GM12864 (cell line): Measurements from ENCODE around the gene IRF7.

ENCODE experiments used
- DNase-seq: peaks from one replicate; pipeline ENCODE4 v3.0.0-alpha.2; 2011; ENCODE audit warnings: low read depth
- H3K4me3 ChIP-seq: 2 replicates; pipeline ENCODE4 v1.5.1; 2011; ENCODE audit warnings: mild to moderate bottlenecking, low read depth, low read length, control low read depth
- TF ChIP-seq, protein P1 (sequence below): IDR thresholded peaks from 2 replicates; pipeline ENCODE4 v1.5.1; 2011; ENCODE audit warnings: low read depth, mild to moderate bottlenecking, moderate library complexity, low read length, control low read depth, inconsistent platforms; ENCODE audit errors: missing control alignments

The IRF7 gene

DNA sequence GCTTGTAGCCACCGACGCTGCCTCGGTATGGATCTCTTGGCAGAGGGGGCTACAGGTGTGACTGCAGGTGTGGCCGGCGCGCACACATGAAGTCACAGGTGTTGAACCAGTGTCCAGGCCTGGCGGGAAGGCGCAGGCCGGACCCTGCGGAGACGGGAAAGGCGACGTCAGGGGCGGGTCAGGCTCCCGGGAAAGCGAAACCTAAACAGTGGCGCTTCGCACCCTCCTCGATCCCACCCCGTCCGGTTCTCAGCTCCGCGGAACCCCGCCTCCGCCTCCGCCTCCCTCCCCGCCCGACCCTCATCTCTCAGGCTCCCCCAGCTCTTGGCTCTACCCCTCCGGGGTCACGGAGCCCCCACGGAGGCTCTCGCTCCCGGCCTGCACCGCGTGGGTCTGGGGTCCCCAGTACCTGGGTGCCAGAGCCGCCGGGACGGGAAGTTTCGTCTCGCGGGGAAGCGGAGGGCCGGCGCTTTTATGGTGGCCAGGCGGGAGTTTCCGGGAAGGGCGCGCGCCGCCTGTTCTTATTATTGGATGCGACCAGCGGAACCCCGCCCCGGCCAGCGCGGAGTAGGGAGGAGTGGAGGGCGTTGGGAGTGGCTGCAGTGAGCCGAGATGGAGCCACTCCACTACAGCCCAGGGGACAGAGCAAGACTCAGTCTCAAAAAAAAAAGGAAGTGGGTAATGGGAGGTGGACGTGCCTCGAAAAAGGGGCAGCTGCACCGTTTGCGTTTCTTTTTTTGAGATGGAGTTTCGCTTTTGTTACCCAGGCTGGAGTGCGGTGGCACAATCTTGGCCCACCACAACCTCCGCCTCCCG lies at the start of gene IRF7:
TSS of gene IRF7 (minus strand) at position 447 of the 816 bp plus-strand sequence. CDS start 586 bp downstream, outside the sequence.
- TF ChIP-seq, protein P1, sequence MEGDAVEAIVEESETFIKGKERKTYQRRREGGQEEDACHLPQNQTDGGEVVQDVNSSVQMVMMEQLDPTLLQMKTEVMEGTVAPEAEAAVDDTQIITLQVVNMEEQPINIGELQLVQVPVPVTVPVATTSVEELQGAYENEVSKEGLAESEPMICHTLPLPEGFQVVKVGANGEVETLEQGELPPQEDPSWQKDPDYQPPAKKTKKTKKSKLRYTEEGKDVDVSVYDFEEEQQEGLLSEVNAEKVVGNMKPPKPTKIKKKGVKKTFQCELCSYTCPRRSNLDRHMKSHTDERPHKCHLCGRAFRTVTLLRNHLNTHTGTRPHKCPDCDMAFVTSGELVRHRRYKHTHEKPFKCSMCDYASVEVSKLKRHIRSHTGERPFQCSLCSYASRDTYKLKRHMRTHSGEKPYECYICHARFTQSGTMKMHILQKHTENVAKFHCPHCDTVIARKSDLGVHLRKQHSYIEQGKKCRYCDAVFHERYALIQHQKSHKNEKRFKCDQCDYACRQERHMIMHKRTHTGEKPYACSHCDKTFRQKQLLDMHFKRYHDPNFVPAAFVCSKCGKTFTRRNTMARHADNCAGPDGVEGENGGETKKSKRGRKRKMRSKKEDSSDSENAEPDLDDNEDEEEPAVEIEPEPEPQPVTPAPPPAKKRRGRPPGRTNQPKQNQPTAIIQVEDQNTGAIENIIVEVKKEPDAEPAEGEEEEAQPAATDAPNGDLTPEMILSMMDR: no peak
- H3K4me3 ChIP-seq: peak within 1 kb of the TSS; percentile 96
- peak; percentile 89 for DNase-seq

DNA sequence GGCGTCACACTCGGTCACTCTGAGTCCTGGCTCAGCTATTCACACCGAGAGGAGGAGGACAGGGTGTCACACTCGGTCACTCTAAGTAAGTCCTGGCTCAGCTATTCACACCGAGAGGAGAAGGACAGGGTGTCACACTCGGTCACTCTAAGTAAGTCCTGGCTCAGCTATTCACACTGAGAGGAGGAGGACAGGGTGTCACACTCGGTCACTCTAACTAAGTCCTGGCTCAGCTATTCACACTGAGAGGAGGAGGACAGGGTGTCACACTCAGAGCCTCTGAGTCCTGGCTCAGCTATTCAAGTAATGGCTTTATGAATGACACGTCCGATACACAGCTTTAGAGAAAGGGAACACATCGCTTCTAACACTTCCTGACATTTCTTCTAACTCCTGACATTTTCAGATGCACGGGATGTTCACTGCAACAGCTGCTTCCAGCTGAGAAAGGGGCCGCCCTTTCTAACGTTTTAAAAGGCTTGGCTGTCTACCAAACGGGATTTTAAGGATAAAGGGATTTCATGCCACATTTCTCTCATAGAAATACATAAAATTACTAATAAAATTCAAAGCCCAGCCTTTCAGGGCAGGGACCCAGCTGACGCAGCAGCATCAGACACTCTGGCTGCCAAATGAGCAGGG lies 49.4 kb upstream of the IRF7 start:
- DNase-seq: no peak

DNA sequence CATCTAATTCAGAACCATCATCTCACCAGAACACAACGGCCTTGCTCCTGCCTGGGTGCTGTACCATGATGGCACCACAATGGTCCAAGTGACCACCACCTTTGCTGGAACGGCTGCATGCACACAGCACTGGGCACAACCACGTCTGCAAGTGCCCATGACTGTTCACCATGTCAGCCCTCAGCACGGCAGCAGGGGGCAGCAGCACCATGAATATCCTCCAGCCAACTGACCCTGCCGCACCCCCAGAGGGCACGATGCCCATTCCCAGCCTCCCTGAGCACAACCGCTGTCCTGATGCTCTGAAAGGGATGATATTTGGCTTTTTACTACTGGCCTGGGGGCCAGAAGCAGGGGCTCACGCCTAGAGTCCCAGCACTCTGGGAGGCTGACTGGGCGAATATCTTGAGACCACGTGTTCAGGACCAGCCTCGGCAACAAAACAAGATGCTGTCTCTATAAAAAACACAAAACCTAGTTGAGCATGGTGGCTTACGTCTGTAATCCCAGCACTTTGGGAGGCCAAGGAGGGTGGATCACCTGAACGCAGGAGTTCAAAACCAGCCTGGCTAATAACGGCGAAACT lies 47.0 kb upstream of the IRF7 start:
- no peak overlapping the region for H3K4me3 ChIP-seq
- TF ChIP-seq, protein P1: peak; percentile 81
- DNase-seq: no peak

More for the DNA sequence above, 49.4 kb upstream of the IRF7 start:
- H3K4me3 ChIP-seq: no peak overlapping the region
- TF ChIP-seq, protein P1: no peak

DNA sequence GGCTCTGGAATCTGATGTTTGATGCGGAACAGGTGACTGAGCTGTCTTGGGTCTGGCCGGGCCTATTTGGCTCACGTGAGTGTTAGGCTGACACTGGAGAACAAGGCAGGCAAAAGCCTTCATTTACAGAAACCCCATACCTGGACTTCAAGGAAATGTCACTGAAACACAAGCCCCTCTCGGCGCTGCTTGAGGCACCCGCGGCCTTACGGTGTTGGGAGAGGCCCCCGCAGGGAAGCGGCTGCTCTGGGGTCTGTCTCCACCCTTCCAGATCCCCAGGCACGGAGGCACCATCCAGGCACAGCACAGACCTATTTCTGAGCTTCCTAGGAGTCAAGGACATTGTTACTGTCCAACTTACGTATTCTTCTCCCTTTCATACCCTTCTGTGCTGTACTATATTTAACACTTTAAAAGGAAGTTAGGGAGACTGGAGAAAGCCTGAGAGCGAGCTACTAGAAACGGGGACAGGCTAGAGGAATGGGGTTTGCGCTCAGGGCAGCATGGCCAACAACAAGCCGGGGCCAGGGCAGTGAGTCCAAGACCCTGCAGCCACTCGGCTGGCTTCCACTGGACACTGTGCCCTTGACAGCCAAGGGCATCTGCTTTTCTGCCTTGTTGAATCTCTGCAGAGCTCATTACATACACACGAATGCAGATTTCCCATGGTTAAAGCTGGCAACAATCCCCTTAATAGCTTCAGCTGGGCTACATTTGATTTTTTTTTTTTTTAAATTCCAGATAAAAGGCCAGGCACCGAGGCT lies 45.1 kb upstream of the IRF7 start:
- no peak for DNase-seq
- H3K4me3 ChIP-seq: no peak overlapping the region
- TF ChIP-seq, protein P1: no peak

DNA sequence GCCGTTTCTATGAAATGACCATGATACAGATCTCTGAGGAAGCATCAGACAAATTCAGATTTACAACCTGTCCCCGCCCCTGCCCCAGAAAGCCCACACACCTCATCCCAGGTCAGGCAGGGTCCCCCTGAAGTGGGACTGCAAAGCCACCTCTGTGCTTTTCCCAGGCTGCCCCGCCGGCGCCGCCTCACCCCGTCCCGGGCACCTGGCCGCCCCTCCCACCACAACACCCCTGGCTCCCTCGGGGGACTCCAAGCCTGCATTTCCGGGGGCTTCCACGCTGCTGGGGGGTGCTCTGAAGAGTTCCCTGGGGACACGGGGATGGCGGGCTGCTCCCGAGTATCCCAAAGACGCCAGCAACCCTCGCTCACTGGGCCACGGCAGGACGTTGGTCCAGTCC lies 44.5 kb upstream of the IRF7 start:
- no peak for DNase-seq
- TF ChIP-seq, protein P1: no peak
- no peak overlapping the region; the same call in 1 of the 2 replicates for H3K4me3 ChIP-seq

DNA sequence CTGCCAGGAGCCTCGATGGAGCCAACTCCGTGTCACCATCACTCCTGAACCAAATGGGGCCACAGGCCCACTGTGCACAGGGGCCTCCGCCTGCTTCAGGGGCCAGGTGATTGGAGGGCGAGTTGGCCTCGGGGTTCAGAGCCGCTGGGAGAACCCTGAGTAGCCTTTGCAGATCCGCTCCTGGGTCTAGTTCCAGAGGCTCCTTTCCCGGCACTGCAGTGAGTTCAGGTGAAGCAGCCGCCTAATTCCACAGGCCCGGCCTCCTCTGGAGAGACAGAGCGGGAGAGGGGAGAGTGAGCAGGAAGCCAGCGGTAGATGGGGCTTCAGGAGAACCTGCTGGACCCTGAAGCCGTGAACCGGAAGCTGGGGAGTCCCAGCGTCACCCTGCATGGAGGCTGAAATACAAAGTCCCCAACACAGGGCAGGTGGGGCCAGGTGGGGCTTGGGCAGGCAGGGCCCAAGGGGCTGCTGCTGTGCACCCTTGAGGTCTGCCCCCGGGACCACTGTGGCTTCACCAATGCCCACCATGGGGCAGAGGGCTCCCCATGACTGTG lies 43.9 kb upstream of the IRF7 start:
- H3K4me3 ChIP-seq: no peak overlapping the region; the same call in 1 of the 2 replicates
- DNase-seq: no peak
- TF ChIP-seq, protein P1: no peak
